Stimulated activated CD4-positive, alpha-beta T cell treated with anti-CD3 and anti-CD28 coated beads, Interleukin-12 subunit alpha, Interleukin-12 subunit beta, amount 100 ng/mL, for 4 hours (primary cell): Measurements from ENCODE around the gene EPN3.

ENCODE experiments used
- DNase-seq: peaks from one replicate; pipeline ENCODE4 v3.0.0-alpha.2; 2020

EPN3 gene

DNA sequence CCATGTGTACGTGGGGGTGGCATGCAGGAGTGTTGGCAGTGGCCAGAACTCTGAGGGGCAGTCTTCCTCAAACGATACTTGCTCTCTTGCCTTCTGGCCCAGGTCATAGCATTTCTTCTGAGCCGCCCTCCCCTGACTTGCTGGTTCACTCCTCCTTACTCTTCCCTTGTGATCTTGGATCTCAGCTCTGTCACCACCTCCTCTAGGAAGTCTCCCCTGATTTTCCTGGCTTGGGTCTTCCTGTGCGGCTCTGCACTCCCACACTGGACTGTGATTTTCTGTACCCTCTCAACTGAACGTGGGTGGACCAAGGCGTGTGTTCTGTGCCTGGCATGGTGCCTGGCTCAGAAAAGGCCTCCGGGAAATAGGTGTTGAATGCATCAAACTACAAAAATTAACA lies 2.9 kb downstream of the EPN3 start:
- DNase-seq = no peak

DNA sequence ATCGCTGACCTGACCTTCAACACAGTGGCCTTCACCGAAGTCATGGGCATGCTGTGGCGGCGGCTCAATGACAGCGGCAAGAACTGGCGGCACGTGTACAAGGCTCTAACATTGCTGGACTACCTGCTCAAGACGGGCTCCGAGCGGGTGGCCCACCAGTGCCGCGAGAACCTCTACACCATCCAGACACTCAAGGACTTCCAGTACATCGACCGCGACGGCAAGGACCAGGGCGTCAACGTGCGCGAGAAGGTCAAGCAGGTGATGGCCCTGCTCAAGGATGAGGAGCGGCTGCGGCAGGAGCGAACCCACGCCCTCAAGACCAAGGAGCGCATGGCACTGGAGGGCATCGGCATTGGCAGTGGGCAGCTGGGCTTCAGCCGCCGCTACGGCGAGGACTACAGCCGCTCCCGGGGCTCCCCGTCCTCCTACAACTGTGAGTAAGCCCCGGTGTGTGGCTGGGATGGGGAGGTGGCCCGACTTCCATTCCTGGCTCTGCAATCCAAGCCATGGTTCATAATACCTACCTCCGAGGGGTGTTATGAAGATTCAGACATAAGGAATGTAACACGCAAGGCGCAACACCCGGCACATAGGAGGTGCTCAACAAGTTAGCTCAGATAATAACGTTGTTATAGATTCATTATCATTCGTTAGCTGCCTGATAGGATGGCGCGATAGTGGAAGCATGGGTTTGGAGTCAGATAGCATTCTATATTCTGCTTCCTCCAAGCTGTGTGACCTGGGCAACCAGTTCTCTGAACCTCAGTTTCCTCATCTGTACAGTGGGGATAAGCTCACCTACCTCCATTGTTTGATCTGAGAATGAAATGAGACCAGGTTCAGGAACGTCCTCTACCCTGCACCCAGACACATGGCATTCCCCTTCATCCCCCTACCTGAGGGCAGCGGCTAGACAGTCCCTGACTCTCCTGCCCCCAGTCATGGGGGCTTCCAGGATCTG lies 4.4 kb downstream of the EPN3 start:
- DNase-seq = no peak

DNA sequence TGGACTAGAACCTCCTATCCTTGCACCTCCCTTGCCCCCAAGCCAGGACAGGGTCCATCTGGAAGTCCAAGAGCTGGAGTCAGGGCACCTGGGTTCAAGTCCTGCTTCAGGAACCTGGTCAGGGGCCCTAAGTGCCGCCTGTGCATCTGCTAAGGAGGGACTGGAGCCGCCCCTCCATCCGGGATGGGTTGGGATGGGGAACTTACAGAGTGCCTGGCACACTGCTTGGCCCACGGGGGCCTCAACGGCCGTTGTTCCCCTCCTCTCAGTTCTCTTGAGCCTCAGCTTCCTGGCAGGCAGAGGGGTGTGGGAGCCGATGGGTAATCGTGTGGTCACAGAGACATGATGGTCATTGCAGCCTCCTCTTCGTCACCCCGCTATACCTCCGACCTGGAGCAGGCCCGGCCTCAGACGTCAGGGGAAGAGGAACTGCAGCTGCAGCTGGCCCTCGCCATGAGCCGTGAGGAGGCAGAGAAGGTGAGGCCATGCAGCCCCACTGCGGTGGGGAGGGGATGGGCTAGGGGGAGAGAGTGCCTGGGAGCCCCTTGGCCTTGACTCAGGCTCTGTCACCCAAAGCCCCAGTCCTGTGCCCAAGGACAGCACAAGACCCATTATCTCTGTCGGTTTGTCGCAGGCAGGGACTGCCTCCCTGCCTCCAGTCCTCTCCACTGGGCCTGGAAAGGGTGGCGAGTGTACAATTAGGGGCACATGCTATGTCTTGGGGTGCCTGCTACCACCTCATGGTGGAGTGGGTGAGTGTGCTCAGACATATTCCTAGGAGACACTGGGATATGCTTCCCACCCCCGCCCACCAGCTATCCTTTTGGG lies 5.4 kb downstream of the EPN3 start:
- DNase-seq = no peak

DNA sequence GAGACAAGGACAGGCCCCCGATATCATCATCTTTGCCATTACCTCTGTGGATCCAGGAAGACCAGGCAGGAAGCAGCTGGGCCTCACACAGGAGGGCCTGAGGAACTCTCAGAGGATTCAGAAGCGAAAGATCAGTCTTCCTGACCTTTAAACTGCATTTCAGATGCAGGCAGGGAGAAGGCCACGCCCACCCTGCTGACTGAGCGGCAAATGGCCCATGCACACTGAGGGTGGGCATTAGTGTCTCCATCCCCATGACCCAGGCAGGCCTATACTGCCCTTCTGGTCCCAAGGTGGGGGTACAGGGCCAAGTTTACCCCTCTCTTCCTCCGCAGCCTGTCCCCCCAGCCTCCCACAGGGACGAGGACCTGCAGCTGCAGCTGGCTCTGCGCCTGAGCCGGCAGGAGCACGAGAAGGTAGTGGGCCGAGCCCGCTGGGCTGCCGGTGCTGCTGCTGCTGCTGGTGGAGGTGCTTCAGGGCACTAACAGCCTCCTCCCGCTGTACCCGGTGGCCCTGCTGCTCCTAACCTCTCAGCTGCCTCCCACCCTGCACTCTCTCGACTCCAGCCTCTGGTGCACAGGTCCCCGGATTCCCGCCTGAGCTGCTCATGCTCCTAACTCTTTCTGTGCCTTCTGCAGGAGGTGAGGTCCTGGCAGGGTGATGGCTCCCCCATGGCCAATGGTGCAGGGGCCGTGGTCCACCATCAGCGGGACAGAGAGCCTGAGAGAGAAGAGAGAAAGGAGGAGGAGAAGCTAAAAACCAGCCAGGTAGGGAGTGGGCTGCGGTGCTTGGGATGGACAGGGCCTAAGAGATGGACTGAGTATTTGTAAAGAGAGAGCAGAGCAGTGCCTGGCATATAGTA lies 6.2 kb downstream of the EPN3 start:
- no peak for DNase-seq

DNA sequence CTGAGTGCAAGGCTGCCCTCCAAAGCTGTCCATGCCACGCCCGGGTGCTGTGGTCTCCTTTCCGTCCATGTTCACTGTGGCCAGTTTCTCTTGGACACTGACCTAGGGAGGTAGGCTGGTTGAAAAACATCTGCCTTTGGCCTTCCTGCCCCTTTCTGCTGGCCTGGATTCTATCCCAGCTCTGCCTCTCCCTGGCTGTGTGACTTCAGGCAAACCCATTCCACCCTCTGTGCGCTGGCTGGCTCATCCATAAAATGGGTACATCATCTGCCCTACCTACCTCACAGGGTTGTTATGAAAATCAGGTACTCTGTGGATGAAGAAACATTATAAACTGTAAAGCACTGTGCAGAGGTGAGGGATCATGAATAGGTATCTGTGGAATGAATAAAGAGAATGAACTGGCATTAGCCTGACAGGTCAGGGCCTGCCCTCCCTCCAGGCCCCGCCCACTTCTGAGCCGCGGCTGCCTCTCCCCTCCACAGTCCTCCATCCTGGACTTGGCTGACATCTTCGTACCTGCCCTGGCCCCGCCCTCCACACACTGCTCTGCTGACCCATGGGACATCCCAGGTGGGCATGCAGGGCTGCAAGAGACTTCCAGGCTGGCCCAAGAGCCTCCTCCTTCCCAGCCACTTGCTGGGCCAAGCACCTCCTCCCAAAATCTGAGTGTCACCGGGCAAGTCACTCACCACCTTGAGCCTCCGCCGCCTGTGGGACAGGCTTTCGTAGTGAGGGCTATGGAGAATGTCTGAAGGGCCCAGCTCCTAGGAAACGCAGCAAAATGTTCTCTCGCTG lies 7.4 kb downstream of the EPN3 start:
- no peak for DNase-seq

DNA sequence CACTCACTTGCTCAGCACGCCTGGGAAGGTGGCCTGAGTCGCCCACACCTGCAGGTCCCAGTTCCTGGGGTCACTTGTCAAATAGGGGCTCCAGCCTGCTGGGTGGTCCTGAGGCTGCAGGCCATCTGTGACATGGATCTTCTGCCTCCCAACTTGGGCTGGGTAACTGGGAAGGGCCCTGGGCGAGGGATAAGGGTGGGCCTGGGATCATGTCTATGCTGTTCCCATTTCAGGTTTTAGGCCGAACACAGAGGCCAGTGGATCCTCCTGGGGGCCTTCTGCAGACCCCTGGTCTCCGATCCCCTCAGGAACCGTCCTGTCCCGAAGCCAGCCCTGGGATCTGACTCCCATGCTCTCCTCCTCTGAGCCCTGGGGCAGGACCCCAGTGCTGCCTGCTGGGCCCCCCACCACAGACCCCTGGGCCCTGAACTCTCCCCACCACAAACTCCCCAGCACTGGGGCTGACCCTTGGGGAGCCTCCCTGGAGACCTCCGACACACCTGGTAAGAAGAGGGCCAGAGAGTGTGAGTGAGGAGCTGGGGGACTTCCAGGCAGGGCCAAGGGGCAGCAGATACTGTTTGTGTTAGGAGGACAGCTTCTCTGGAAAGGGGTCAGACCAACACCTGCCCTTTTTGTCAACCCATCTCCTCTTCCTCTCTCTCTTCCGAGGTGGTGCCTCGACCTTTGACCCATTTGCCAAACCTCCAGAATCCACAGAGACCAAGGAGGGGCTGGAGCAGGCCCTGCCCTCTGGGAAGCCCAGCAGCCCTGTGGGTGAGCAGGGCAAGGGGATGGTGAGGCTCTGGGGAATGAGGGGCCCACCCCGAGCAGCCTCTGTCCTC lies 8.2 kb downstream of the EPN3 start:
- DNase-seq = no peak

DNA sequence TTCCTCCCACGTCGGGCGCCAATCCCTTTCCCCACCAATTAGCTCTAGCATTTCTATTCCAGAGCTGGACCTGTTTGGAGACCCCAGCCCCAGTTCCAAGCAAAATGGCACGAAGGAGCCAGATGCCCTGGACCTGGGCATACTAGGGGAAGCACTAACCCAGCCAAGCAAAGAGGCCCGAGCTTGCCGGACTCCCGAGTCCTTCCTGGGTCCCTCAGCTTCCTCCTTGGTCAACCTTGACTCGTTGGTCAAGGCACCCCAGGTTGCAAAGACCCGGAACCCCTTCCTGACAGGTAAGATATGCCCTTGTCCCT lies 8.8 kb downstream of the EPN3 start:
- DNase-seq = no peak

DNA sequence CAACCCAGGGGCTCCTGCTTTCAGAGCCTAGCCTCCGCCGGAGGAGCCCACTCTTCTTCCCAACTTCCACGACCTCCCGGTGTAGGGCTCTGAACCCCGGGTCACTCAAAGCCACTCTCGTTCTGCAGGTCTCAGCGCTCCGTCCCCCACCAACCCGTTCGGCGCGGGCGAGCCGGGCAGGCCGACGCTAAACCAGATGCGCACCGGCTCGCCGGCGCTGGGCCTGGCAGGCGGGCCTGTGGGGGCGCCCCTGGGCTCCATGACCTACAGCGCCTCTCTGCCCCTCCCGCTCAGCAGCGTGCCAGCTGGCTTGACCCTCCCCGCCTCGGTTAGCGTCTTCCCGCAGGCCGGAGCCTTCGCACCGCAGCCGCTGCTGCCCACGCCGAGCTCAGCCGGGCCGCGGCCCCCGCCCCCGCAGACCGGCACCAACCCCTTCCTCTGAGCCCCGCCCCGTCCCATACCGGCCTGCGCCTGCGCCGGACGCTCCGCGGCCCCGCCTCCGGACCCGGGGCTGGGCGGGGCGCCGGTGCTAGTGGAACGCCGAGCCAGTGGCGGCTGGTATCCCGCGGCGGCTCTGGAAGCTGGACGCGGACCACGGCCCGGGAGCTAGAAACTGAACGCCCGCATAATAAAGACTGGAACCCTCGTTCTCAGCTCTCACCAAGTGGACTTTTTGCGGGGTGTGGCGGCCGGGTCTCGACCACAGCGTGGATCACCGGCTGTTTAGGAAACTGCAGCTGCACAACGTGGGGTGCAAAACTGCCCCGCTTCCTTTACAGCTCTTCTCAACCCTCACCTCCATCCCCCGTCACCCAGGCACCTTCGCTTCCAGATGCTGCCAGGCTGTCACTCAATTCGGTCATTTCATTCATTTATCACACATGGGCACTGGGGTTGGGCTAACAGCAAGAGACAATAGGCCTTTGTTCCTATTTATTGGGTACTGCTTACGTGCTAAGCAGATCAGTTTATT lies 9.5 kb downstream of the EPN3 start:
- peak; percentile 87 for DNase-seq

DNA sequence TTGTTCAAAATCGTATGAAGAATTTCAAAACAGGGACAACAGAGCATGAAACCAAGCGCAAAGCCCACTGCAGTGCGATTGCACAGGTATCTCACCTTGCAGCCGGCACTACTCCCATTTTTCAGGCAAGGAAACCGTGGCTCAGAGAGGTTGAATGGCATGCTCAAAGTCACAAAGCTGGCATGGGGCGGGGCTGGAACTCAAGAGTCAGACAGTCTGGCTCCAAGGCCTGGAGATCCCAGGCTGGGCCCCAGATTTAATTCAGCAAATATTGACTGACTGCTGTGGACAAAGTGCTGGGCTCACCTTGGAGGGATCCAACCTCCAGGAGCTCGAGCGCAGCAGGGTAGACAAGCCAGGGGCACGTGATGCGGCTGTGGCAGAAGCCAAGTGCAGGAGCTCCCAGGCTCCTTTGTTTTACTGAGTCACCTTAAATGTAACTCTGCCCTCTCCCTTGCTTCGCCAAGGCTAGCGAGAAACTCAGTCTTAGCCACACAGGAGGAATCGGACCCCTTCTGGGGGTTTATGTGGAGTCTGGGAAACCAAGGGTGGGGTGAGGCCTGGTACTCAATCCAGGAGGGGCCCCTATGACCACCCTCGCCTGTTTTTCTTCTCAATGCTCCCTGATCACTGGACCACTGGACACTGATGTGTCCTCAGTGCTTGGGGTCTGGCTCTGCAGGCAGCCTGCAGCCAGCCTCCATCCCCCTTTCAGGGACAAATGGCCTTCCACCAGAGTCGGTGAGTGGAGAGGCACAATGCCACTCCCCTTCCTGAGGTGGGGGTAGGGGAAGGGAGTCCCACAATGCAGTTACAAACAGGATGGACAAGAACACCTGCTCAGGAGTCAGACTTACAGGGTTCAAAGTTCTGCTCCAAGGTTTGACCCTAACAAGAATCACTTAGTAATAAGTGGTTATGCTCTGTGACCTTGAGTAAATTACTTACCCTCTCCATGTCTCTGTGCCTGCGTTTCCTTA lies 10.6 kb downstream of the EPN3 start:
- DNase-seq = no peak

DNA sequence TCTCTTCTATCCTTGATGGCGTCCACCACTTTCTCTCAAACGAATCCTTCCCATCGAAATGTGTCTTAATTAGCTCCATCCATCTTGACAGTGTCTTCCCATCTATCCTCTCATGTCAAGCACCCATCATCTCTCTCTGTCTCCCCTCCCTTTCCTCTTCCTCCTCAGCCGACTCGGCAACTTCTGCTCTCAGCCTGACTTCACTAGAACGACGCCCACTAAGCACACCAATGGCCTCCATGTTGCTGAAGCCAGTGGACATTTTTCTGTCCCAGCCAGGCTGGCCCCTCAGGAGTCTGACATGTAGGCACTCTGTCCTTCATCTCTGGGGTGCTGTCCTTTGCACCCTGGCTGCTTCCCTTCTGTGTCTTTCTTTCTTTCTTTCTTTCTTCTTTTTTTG lies 12.0 kb downstream of the EPN3 start:
- no peak for DNase-seq

DNA sequence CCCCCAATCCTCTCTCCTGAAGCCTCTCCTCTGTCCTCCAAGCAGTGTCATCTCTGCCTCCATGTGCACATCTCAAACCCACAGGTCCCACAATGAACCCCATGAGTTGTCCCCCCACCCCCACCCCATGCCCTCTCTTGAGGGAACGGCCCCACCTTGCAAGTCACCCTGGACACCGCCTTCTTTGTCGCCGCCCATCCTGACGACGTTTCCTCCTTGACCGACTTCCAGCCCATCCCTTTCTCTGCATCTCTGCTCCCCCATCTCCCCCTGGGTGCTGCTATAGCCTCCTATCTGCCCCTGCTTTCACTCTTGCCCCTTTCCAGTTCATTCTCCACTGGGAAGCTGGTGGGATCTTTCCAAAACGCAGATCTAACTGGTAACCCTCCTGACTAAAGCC lies 12.8 kb downstream of the EPN3 start:
- DNase-seq = no peak

DNA sequence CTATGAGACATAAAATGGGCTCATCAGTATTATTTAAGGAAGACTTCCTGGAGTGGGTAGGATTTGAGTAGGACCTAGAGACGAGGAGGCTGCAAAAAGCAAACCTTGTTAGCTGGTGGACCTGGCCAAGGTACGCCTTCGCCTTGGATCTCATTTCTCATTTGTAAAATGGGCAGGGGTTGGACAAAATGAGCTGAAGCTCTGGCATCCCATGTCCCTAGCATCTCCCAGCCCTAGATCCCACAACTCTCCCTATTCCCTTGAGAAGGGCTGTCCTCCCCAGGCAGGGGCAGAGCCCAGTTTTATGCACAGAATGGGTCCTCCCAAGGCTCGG lies 14.1 kb downstream of the EPN3 start:
- no peak for DNase-seq

DNA sequence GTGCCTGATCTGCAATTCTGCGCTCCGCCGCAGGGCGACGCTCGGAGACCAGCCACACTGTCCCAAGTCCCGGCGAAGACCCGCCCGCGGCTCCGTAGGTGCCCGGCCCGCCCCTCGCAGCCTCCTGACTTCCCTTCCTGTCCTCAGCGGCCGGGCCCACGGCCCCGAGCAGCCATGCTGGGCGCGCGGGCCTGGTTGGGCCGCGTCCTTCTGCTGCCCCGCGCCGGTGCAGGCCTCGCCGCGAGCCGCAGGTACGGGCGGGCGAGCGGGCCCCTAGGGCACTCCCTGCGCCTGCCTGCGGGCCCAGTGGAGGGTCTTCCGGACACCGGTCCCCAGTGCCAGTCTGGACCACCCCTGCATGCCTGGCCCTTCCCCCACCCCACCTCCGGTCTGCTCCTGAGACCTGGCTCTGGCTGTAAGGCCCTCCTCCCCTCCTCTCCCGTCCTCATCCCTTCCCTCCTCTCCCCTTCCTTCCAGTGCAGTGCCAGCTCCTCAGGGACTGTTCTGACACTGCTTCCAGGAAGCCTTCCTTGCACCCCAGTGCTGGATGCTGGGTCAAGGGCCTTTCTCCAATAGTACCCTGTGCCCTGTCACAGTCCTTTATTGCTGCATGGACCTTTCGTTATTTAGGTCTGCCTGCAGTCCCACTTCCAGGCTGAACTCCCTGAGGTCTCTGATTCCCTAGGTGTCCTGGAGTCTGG lies 14.7 kb downstream of the EPN3 start, which contains the start of gene SPATA20:
Gene SPATA20, plus strand, starts transcription at position 140 of the 701 bp plus-strand sequence. Its CDS starts 35 bp downstream, at position 175.
- peak; percentile 83 for DNase-seq

DNA sequence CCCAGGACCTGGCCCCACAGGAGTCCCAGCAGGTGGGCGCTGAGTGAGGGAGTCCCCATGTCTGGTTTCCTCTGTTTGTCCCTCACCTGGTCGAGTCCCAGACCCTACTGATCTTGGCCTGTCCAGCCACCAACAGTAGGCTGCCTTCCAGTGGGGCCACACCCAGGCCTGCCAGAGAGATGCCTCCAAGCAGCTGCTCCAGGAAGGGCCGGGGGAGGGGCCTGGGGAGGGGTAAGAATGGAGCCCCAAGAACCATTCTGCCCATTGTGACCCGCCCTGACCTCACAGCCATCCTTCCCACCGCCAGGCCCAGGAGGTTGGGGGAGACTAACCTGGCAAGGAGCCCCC lies 15.2 kb downstream of the EPN3 start:
- DNase-seq = no peak

DNA sequence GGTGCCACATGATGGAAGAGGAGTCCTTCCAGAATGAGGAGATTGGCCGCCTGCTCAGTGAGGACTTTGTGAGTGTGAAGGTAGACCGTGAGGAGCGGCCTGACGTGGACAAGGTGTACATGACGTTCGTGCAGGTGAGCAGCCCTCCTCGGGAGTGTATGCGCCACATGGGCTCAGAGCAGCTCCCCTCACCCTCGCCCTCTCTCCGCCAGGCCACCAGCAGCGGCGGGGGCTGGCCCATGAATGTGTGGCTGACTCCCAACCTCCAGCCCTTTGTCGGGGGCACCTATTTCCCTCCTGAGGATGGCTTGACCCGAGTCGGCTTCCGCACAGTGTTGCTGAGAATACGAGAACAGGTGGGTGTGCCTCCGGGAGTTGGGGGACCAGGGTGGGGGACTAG lies 16.3 kb downstream of the EPN3 start:
- no peak for DNase-seq

DNA sequence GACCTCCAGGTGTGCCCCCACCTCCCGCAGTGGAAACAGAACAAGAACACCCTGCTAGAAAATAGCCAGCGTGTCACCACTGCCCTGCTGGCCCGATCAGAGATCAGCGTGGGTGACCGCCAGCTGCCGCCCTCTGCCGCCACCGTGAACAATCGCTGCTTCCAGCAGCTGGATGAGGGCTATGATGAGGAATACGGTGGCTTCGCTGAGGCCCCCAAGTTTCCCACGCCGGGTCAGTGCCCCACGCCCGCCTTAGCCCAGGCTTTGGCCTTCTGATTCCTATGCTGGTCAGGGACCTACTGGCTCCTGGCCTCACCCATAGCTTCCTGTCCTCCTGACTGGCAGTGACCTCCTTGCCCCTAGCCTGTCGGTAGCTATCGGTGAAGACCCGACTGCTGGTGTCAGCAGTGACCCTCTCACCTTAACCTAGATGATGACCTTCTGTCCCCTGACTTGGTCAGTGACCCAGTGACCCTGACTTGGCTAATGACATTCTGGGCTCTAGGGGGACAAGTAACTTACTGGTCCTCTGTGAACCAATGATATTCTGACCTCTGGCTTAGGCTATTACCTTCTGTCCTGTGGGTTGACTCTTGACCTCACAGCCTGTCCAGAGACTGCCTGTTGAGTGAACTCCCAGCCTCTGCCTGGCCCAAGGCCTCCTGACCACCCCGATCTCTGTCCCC lies 16.9 kb downstream of the EPN3 start:
- DNase-seq = no peak

DNA sequence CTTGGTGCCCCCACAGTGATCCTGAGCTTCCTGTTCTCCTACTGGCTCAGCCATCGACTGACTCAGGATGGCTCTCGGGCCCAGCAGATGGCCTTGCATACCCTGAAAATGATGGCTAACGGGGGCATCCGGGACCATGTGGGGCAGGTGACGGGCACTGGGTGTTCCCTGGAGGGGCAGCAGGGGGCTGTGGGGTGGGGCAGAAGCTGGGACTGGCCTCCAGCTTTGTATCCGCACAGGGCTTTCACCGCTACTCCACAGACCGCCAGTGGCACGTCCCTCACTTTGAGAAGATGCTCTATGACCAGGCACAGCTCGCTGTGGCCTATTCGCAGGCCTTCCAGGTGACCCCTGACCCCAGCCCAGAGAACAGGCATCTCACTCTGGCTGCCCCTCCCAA lies 17.4 kb downstream of the EPN3 start:
- no peak for DNase-seq
